ENCODE measurements around the gene SYCP2.

Gene SYCP2

DNA sequence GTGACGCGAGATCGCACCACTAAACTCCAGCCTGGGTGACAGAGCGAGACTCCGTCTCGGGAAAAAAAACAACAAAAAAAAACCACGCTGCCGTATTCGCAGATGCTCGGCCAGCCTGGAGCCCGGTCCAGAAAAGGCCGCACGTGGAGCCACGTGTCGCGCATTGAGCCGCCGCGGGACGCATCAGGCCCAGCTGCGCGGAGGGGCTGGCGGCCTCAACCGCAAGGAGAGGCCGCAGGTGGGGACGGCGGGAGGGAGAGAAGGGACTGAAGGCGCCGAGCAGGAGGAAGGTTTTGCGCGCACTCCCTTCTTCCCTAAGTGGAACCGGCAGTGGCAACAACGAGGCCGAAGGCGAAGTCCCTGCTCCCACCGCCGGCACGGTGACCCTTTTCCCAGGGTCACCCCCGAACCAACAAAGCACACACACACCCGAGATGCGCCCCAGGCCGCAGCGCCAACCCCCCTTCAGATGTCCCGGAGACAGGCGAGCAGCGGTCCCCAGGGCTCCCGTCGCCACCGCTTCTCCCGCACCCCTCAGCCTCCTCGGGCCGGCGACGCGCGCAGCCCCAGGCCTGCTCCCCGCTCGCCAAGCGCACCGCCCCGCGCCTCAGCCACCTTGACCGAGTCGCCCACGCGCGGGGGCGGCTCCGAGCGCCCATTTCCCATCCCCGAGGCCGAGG lies 681 bp downstream of the SYCP2 start:
- no peaks in the 10 kb centered on the region for H3K36me3 ChIP-seq (ENCODE audit: control insufficient read depth, low read depth, low read length)
- H3K27ac ChIP-seq (ENCODE audit: low read length): no peak overlapping the region
- H3K9me3 ChIP-seq (ENCODE audit: control insufficient read depth, low read depth, low read length): no peaks in the 10 kb centered on the region
- peaks cover 32% of the 10 kb centered on the region for H3K27me3 ChIP-seq (ENCODE audit: control insufficient read depth, insufficient read depth, low read length)
- no peak overlapping the region for H3K9ac ChIP-seq (ENCODE audit: low read length)
- no peak overlapping the region for H3K4me3 ChIP-seq (ENCODE audit: low read length)
- no peaks in the 10 kb centered on the region for H3K4me1 ChIP-seq (ENCODE audit: control insufficient read depth, low read depth, low read length)

DNA sequence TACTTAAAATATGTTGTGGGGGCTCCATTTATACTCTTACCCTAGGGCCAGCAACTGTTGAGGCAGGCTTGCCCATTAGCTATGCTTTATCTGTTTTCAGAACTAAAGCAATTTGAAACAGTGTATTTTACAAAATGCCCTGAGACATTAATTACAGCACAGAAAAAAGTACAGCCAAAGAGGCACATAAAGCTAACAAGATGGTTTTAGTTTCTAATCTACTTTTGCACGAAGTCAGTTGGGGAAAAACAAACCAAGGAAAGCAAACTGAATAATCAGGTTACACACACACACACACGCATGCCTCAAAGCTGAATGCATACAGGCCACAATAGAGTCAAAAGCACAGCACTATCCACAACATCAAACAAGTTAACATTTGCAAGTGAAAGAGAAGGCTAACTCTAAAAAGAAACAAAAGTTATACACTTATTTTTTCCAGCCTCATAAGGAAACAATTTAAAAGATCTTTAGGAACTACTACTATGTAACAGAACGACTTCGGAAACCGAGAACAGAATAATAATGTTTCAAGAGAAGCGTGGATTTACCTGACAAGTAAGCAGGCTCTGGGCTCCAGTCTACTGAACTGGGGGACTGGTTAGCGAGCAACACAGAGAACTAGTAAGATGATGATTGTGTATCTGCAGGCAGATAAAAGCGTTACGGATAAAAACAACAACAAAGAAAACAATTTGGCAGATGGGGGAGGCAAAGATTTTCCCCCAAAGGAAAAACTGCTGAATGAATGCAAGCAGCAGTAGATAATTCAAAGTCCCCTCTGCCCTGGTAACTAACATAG lies 1.7 kb downstream of the SYCP2 start:
- no peak overlapping the region for H3K27ac ChIP-seq (ENCODE audit: low read length)
- no peak overlapping the region for H3K4me3 ChIP-seq (ENCODE audit: low read length)
- H3K9ac ChIP-seq (ENCODE audit: low read length): no peak overlapping the region
- no peaks in the 10 kb centered on the region for H3K9me3 ChIP-seq (ENCODE audit: control insufficient read depth, low read depth, low read length)
- no peaks in the 10 kb centered on the region for H3K4me1 ChIP-seq (ENCODE audit: control insufficient read depth, low read depth, low read length)
- peaks cover 24% of the 10 kb centered on the region for H3K27me3 ChIP-seq (ENCODE audit: control insufficient read depth, insufficient read depth, low read length)
- no peaks in the 10 kb centered on the region for H3K36me3 ChIP-seq (ENCODE audit: control insufficient read depth, low read depth, low read length)

- Histone ChIP-seq H3K9ac (ENCODE audit: low read length) (no peak overlapping the region), H3K4me1 (ENCODE audit: control insufficient read depth, low read depth, low read length) (no peaks in the 10 kb centered on the region), H3K27ac (ENCODE audit: low read length) (no peak overlapping the region), H3K27me3 (ENCODE audit: control insufficient read depth, insufficient read depth, low read length) (peaks cover 5% of the 10 kb centered on the region), H3K9me3 (ENCODE audit: control insufficient read depth, low read depth, low read length) (no peaks in the 10 kb centered on the region), H3K36me3 (ENCODE audit: control insufficient read depth, low read depth, low read length) (no peaks in the 10 kb centered on the region), H3K4me3 (ENCODE audit: low read length) (no peak overlapping the region)
Measured at GRCh38 chr20:59925899-59926298, 7.5 kb downstream of the SYCP2 start.

GRCh38 chr20:59925359-59925758 lies 8.1 kb downstream of the SYCP2 start:
- no peak overlapping the region for H3K9ac ChIP-seq (ENCODE audit: low read length)
- no peaks in the 10 kb centered on the region for H3K9me3 ChIP-seq (ENCODE audit: control insufficient read depth, low read depth, low read length)
- no peak overlapping the region for H3K27ac ChIP-seq (ENCODE audit: low read length)
- peaks cover 5% of the 10 kb centered on the region for H3K27me3 ChIP-seq (ENCODE audit: control insufficient read depth, insufficient read depth, low read length)
- no peak overlapping the region for H3K4me3 ChIP-seq (ENCODE audit: low read length)
- H3K4me1 ChIP-seq (ENCODE audit: control insufficient read depth, low read depth, low read length): no peaks in the 10 kb centered on the region
- no peaks in the 10 kb centered on the region for H3K36me3 ChIP-seq (ENCODE audit: control insufficient read depth, low read depth, low read length)

- Histone ChIP-seq H3K27ac (ENCODE audit: low read length) (no peak overlapping the region), H3K27me3 (ENCODE audit: control insufficient read depth, insufficient read depth, low read length) (peaks cover 5% of the 10 kb centered on the region), H3K4me1 (ENCODE audit: control insufficient read depth, low read depth, low read length) (no peaks in the 10 kb centered on the region), H3K9me3 (ENCODE audit: control insufficient read depth, low read depth, low read length) (no peaks in the 10 kb centered on the region), H3K4me3 (ENCODE audit: low read length) (no peak overlapping the region), H3K36me3 (ENCODE audit: control insufficient read depth, low read depth, low read length) (no peaks in the 10 kb centered on the region), H3K9ac (ENCODE audit: low read length) (no peak overlapping the region)
Measured at GRCh38 chr20:59923514-59923913, 9.9 kb downstream of the SYCP2 start.

DNA sequence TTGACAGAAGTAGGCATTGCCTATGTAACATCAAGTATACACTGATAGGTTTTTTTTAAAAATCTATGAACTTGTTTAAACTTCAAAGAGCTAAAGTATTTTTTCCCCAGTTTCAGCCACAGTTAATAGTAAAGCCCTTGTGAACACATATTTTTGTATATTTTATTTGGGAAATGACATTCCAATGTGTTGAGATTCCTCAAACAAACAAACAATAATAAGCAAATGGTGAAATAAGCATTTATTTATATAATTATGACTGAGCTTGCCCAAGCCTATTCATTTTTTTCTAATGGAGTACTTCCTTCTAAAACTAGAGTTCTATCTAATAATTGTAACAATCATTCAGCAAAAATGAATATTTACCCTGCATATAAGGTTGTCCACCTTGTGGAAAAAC lies 12.5 kb downstream of the SYCP2 start:
- Histone ChIP-seq H3K4me3 (ENCODE audit: low read length) (no peak overlapping the region), H3K4me1 (ENCODE audit: control insufficient read depth, low read depth, low read length) (no peaks in the 10 kb centered on the region), H3K27ac (ENCODE audit: low read length) (no peak overlapping the region), H3K9ac (ENCODE audit: low read length) (no peak overlapping the region), H3K27me3 (ENCODE audit: control insufficient read depth, insufficient read depth, low read length) (peaks cover 5% of the 10 kb centered on the region), H3K36me3 (ENCODE audit: control insufficient read depth, low read depth, low read length) (no peaks in the 10 kb centered on the region), H3K9me3 (ENCODE audit: control insufficient read depth, low read depth, low read length) (no peaks in the 10 kb centered on the region)

DNA sequence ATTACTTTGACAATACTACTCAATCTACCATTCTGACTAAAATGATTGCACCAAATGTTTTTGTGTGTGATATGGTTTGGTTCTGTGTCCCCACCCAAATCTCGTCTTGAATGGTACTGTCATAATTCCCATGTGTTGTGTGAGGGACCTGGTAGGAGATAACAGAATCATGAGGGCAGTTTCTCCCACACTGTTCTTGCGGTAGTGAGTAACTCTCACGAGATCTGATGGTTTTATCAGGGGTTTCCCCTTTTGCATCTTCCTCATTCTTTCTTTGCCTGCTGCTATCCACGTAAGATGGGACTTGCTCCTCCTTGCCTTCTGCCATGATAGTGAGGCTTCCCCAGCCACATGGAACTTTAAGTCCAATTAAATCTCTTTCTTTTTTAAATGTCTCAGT lies 20.8 kb downstream of the SYCP2 start:
- no peaks in the 10 kb centered on the region for H3K9me3 ChIP-seq (ENCODE audit: control insufficient read depth, low read depth, low read length)

DNA sequence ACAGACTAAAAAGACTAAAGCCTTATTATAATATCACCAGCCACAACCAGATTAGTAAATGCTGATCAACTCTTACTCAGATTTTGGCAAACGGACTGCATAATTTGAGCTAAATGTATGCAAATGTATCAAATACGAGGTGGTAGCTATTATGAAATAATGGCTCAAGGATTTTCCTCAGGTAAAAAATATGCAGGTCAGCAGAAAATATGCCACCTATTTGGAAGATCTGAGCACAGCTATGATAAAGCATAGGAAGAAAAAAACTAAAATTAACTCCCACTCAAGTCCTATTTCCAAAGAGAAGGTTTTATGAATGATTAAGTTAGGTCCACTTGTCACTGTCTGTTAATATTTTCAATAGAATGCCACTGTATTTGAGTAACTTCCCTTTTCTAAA lies 22.4 kb downstream of the SYCP2 start:
- Histone ChIP-seq H3K9me3 (ENCODE audit: control insufficient read depth, low read depth, low read length) (no peaks in the 10 kb centered on the region), H3K36me3 (ENCODE audit: control insufficient read depth, low read depth, low read length) (no peaks in the 10 kb centered on the region), H3K27ac (ENCODE audit: low read length) (no peak overlapping the region), H3K9ac (ENCODE audit: low read length) (no peak overlapping the region), H3K4me3 (ENCODE audit: low read length) (no peak overlapping the region), H3K27me3 (ENCODE audit: control insufficient read depth, insufficient read depth, low read length) (no peaks in the 10 kb centered on the region), H3K4me1 (ENCODE audit: control insufficient read depth, low read depth, low read length) (no peaks in the 10 kb centered on the region)

More for the DNA sequence above, 20.8 kb downstream of the SYCP2 start:
- H3K4me3 ChIP-seq (ENCODE audit: low read length): no peak overlapping the region
- H3K4me1 ChIP-seq (ENCODE audit: control insufficient read depth, low read depth, low read length): no peaks in the 10 kb centered on the region
- H3K36me3 ChIP-seq (ENCODE audit: control insufficient read depth, low read depth, low read length): no peaks in the 10 kb centered on the region
- H3K27ac ChIP-seq (ENCODE audit: low read length): no peak overlapping the region
- no peak overlapping the region for H3K9ac ChIP-seq (ENCODE audit: low read length)
- no peaks in the 10 kb centered on the region for H3K27me3 ChIP-seq (ENCODE audit: control insufficient read depth, insufficient read depth, low read length)

GRCh38 chr20:59908855-59909254 lies 24.6 kb downstream of the SYCP2 start:
- no peak overlapping the region for H3K4me3 ChIP-seq (ENCODE audit: low read length)
- no peak overlapping the region for H3K9ac ChIP-seq (ENCODE audit: low read length)
- H3K27me3 ChIP-seq (ENCODE audit: control insufficient read depth, insufficient read depth, low read length): no peaks in the 10 kb centered on the region
- no peak overlapping the region for H3K27ac ChIP-seq (ENCODE audit: low read length)
- no peaks in the 10 kb centered on the region for H3K9me3 ChIP-seq (ENCODE audit: control insufficient read depth, low read depth, low read length)
- no peaks in the 10 kb centered on the region for H3K4me1 ChIP-seq (ENCODE audit: control insufficient read depth, low read depth, low read length)
- no peaks in the 10 kb centered on the region for H3K36me3 ChIP-seq (ENCODE audit: control insufficient read depth, low read depth, low read length)

DNA sequence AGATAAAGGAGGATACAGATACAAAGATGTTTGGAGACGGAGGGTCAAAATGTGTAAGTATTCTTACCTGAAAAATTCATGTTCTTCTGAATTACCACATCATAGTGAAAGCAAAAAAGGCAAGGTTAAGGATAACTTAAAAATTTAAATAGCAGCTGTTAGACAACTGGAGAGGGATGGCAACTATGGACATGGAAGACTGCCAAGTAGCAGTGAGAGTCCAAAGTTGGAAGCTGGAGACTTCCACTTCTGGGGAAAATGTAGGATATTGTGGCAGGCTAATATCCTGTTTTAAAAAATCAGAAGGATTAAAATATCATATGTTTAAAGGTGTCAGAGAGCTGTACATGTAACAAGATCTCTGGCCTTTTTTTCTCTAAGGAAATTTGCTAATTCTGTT lies 29.8 kb downstream of the SYCP2 start:
- Histone ChIP-seq H3K4me3 (ENCODE audit: low read length) (no peak overlapping the region), H3K4me1 (ENCODE audit: control insufficient read depth, low read depth, low read length) (no peaks in the 10 kb centered on the region), H3K27me3 (ENCODE audit: control insufficient read depth, insufficient read depth, low read length) (peaks cover 6% of the 10 kb centered on the region), H3K9ac (ENCODE audit: low read length) (no peak overlapping the region), H3K27ac (ENCODE audit: low read length) (no peak overlapping the region), H3K36me3 (ENCODE audit: control insufficient read depth, low read depth, low read length) (no peaks in the 10 kb centered on the region), H3K9me3 (ENCODE audit: control insufficient read depth, low read depth, low read length) (no peaks in the 10 kb centered on the region)

DNA sequence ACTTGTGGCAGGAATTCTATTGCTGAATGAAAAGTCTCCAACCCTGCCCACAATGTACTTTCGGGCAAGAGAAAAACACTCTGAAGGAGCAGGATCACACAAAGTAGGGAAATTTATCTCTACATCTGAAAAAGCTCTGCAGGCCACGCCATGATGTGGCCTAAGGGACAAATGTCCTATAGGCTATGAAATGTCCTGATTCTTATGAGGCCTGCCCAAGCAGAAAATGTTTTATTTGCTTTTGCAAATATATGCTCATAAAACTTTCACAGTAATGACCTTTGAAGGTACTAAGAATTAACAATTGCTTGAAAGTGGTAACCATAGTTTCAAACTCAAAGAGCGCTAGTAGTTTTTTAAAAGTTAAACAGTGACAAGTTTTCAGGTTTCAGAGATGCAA lies 31.0 kb downstream of the SYCP2 start:
- H3K9ac ChIP-seq (ENCODE audit: low read length): no peak overlapping the region
- no peak overlapping the region for H3K27ac ChIP-seq (ENCODE audit: low read length)
- H3K4me1 ChIP-seq (ENCODE audit: control insufficient read depth, low read depth, low read length): no peaks in the 10 kb centered on the region
- no peaks in the 10 kb centered on the region for H3K36me3 ChIP-seq (ENCODE audit: control insufficient read depth, low read depth, low read length)
- H3K4me3 ChIP-seq (ENCODE audit: low read length): no peak overlapping the region
- H3K27me3 ChIP-seq (ENCODE audit: control insufficient read depth, insufficient read depth, low read length): peaks cover 6% of the 10 kb centered on the region
- no peaks in the 10 kb centered on the region for H3K9me3 ChIP-seq (ENCODE audit: control insufficient read depth, low read depth, low read length)

GRCh38 chr20:59895908-59896307 lies 37.5 kb downstream of the SYCP2 start:
- Histone ChIP-seq H3K27me3 (ENCODE audit: control insufficient read depth, insufficient read depth, low read length) (peaks cover 6% of the 10 kb centered on the region), H3K9me3 (ENCODE audit: control insufficient read depth, low read depth, low read length) (no peaks in the 10 kb centered on the region), H3K9ac (ENCODE audit: low read length) (no peak overlapping the region), H3K36me3 (ENCODE audit: control insufficient read depth, low read depth, low read length) (no peaks in the 10 kb centered on the region), H3K27ac (ENCODE audit: low read length) (no peak overlapping the region), H3K4me3 (ENCODE audit: low read length) (no peak overlapping the region), H3K4me1 (ENCODE audit: control insufficient read depth, low read depth, low read length) (no peaks in the 10 kb centered on the region)
